GM12878 (cell line): ENCODE data around the gene PGA3.
"Not testable (repeated sequence)": the region's sequence is repeated elsewhere in the genome, so short reads cannot be mapped to it uniquely, and the experiment has no call there.

Experiments used
- ATF3 ChIP-seq: IDR thresholded peaks from 2 replicates; pipeline ENCODE4 v1.6.1; 2011; ENCODE audit warnings: low read depth, mild to moderate bottlenecking, low read length, moderate library complexity, borderline replicate concordance; ENCODE audit errors: extremely low read depth
- CBFB ChIP-seq: IDR thresholded peaks from 2 replicates; pipeline ENCODE4 v1.6.1; 2016; ENCODE audit warnings: antibody characterized with exemption, low read depth
- CTCF ChIP-seq, 3 experiments: IDR thresholded peaks in 2 of 3; conservative IDR thresholded peaks in 1 of 3; 2 replicates each; pipeline ENCODE4 v1.5.1; 2011; ENCODE audit warnings: low read depth in 3 of 3, low read length in 3 of 3, mild to moderate bottlenecking in 3 of 3, control low read depth in 2 of 3, moderate library complexity in 2 of 3, inconsistent platforms in 1 of 3, mixed read lengths in 1 of 3; ENCODE audit not compliant: control insufficient read depth in 2 of 3, insufficient read depth in 1 of 3; ENCODE audit errors: extremely low read depth in 1 of 3
- FOXM1 ChIP-seq: IDR thresholded peaks from 2 replicates; pipeline ENCODE4 v1.6.1; 2012; ENCODE audit warnings: low read depth, mild to moderate bottlenecking, inconsistent platforms, low read length, moderate library complexity
- HDAC2 ChIP-seq: fragments of 200-600 bp; sonication (generic); IDR thresholded peaks from 2 replicates; pipeline ENCODE4 v1.6.1; 2017
- NR2C2 ChIP-seq: IDR thresholded peaks from 2 replicates; pipeline ENCODE4 v1.6.1; 2011; ENCODE audit warnings: borderline replicate concordance, low read depth; ENCODE audit not compliant: control insufficient read depth, insufficient read length
- NRF1 ChIP-seq: conservative IDR thresholded peaks from 2 replicates; pipeline ENCODE4 v1.6.1; 2011; ENCODE audit warnings: mild to moderate bottlenecking, low read depth, low read length, improper control_type of control experiment
- USF2 ChIP-seq: IDR thresholded peaks from 2 replicates; pipeline ENCODE4 v1.6.1; 2011; ENCODE audit warnings: low read depth, low read length, improper control_type of control experiment, borderline replicate concordance
- ZNF274 ChIP-seq: IDR thresholded peaks from one replicate; pipeline ENCODE4 v1.8.0; 2011; ENCODE audit not compliant: insufficient read length, insufficient read depth

- TF ChIP-seq FOXM1; ATF3; ZNF274; USF2; NRF1; HDAC2; CBFB; CTCF (IDR thresholded peaks at IDR 0.05 in 2 of 3, conservative IDR thresholded peaks at IDR 0.05 in 1 of 3; ENCODE audit: control insufficient read depth in 2 of 3, extremely low read depth in 1 of 3, insufficient read depth in 1 of 3, low read depth in 3 of 3, low read length in 3 of 3); NR2C2: not testable (repeated sequence)
Measured at GRCh38 chr11:61204502-61205059, 1.3 kb downstream of the PGA3 start.
